HG03135 (cell line): Measurements from ENCODE around the gene ZBTB12.
A peak's percentile ranks its signal among the peaks of the same experiment; 100 is the strongest.
"Not testable (repeated sequence)": the region's sequence is repeated elsewhere in the genome, so short reads cannot be mapped to it uniquely, and the experiment has no call there.

Experiments
- ATAC-seq: cut with Tn5 transposase; IDR thresholded peaks from one replicate; pipeline ENCODE4 v1.9.1; 2021; ENCODE audit warnings: mild to moderate bottlenecking, moderate library complexity; ENCODE audit not compliant: unreplicated experiment

ZBTB12 gene

GRCh38 chr6:31922942-31923341 lies 21.1 kb upstream of the ZBTB12 start:
- no peak for ATAC-seq

GRCh38 chr6:31920811-31921210 lies 18.9 kb upstream of the ZBTB12 start:
- ATAC-seq = no peak

- ATAC-seq = no peak
Measured at GRCh38 chr6:31919624-31920303, 17.9 kb upstream of the ZBTB12 start.

- no peak for ATAC-seq
Measured at GRCh38 chr6:31918069-31918720, 16.3 kb upstream of the ZBTB12 start.

GRCh38 chr6:31915756-31916155 lies 13.9 kb upstream of the ZBTB12 start:
- ATAC-seq = no peak

GRCh38 chr6:31915351-31915750 lies 13.5 kb upstream of the ZBTB12 start:
- no peak for ATAC-seq

- no peak for ATAC-seq
Measured at GRCh38 chr6:31911826-31912585, 10.1 kb upstream of the ZBTB12 start.

- not testable (repeated sequence) for ATAC-seq
Measured at GRCh38 chr6:31909298-31909697, 7.4 kb upstream of the ZBTB12 start.

GRCh38 chr6:31908791-31909190 lies 6.9 kb upstream of the ZBTB12 start:
- ATAC-seq = peak; percentile 70

- ATAC-seq = not testable (repeated sequence)
Measured at GRCh38 chr6:31908255-31908654, 6.4 kb upstream of the ZBTB12 start.

- ATAC-seq = no peak
Measured at GRCh38 chr6:31907158-31907813, 5.4 kb upstream of the ZBTB12 start.

GRCh38 chr6:31906727-31907126 lies 4.8 kb upstream of the ZBTB12 start:
- ATAC-seq = not testable (repeated sequence)

- ATAC-seq = no peak
Measured at GRCh38 chr6:31906122-31906521, 4.2 kb upstream of the ZBTB12 start.

GRCh38 chr6:31905041-31905440 lies 3.2 kb upstream of the ZBTB12 start:
- no peak for ATAC-seq

- no peak for ATAC-seq
Measured at GRCh38 chr6:31903957-31904356, 2.1 kb upstream of the ZBTB12 start.

GRCh38 chr6:31901415-31901952 lies 402 bp downstream of the ZBTB12 start:
- no peak for ATAC-seq

- ATAC-seq = no peak
Measured at GRCh38 chr6:31900917-31901414, 920 bp downstream of the ZBTB12 start.

- no peak for ATAC-seq
Measured at GRCh38 chr6:31899882-31900722, 1.8 kb downstream of the ZBTB12 start.

- ATAC-seq = no peak
Measured at GRCh38 chr6:31899215-31899614, 2.7 kb downstream of the ZBTB12 start.

GRCh38 chr6:31898383-31899011 lies 3.4 kb downstream of the ZBTB12 start:
- peak; percentile 22 for ATAC-seq
